Smooth muscle cell of the brain vasculature (primary cell): ENCODE measurements around the gene DDX1.

Experiments
- DNase-seq: peaks from one replicate; pipeline ENCODE4 v3.0.0-alpha.2; 2012; ENCODE audit warnings: low read depth, low spot score

Gene DDX1

DNA sequence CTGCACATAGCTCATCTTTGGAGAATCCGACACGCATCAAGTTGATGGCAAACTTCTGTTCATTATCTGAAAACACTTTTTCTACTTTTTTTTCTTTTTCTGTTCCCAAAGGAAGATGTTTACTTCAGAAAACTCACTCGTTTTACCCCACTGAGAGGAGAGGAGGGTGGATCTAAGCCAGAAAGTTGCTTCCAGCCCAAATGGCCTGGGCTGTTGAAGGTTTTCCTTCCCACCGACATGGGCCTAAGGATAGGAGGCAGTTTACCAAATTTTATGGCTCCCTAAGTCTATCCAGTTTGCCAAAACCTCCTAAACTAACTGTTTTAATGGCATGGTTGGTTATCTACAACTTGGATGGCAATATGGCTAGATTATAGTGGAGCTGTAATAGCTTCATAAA is 70.4 kb downstream of the DDX1 start:
- DNase-seq, result no peak

DNA sequence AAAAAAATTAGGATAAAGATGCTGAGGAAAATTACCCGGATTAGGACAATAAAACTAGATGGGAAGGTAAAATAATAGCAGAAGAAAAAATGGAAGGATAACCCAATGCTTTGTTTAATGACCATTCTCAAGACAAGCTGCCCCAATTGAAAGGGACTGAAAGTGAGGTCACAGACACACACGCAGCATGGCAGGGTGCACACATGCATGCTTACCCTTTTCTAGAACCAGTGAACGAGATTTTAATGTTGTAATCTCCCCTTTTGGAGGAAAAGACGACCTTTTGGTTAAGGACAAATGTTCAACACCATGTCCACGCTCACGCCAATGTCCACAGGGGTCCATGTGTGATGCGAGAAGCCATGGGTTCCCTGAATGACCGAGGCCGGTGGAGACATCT is 70.9 kb downstream of the DDX1 start:
- DNase-seq, result no peak

DNA sequence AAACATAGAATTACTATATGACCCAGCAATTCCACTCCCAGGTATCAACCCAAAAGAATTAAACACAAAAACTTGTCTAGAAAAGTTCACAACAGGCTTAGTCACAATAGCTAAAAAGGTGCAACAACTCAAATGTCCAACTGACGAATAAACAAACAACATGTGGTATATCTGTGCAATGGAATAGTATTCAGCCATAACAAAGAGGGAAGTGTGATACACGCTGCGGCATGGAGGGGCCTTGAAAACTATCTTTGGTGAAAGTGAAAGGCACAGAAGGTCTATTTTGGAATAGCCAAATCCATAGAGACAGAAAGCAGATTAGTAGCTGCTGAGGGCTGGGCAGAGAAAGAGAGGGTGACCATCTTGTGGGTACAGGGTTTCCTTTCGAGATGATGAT is 72.1 kb downstream of the DDX1 start:
- DNase-seq, result no peak

DNA sequence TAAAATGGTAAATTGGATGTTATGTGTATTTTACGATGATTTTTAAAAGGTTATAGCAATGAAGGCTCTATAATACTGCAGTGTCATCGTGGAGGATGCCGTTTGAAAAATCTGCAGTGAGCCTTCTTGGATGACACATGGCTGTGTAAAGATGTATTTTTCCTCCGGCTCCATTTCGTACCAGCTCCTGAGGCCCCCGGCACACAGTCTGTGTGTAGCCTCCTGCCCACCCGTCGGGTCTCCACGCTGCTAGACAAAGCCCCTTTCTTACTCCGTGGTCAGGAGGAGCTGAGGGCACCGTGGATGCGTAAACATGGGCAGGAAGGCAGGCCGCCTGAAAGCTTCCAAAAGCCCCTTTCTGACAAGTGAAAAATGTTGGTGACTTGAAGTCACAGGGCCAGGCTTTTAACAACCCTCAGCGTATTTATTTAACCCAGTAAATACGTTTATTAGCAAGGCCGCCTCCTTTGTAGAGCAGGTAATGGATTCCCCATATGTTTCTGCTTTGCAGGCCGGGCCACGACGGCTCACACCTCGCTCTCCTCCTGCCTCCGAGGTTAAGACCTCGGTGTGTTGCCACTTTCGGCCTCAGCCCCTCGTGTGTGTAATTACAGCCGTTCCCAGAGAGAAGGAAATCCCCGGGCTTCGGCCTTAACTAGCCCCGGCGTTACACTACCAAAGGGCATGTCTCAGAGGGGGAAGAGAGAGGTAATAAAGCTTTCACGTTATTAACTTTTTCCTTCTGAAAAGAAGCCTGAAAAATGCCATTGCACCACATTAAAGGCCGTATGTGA is 72.8 kb downstream of the DDX1 start:
- no peak for DNase-seq

DNA sequence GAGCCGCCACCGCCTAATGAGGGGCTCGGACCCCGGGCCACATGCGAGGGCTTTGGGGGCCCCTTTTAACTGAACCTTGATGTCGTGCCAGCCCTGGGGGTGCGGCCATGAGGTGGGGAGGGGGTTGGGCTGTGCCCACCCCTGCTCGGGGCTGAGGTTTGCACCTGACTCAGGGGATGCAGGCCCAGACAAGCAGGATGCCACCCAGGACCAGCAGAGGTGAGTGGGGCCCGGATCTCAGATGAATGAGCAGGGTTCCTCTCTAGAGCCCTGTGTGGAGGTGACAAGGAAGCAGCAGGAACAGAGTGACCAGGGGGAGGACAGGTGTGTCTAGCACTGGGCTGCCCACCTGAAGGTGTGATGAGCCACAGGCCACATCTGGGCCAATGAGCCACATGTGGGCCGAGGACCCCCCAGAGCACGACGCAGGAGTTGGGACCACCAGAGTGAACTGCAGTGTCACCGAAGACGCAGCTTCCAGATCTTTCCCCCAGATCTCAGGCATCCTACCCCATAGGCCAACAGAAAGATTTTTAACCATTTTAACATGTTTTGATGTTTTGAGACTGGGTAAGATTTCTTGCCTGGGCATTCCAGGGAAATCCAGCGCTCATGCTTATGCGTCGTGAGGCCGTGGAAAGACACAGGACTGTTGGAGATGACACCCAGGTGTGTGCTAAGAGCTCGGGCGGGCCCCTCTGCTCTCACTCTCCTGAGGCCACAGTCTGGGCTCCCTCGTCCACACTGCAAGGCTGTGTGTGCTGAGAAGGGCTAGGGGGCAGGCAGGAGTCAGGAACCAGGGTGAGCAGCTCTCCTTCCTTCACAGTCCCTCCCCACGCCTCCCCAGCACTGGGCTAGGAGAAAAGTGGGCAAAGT is 73.6 kb downstream of the DDX1 start:
- no peak for DNase-seq

DNA sequence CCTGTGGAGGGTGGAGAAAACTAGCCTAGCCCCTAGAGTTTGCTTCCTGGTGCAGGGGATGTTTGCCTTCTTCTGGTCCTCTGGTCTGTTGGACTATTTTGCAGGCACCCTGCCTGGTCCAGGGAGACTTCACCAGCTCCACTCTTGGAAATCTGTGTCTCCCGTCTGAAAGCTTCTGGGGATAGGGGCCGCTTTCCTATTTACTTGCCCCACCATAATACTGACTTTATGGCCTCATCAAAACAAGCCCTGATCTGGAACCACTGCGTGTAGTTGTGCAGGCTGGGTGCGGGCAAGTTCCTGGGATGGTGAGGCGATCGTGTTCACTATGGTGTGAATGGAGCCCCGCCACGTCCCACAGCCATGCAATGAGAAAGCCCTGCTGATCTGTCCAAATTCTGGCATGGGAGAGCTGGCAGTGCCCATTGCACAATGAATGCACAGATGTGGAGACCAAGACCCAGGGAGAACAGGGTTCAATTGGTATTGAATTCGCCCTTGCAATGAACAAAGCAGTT is 74.3 kb downstream of the DDX1 start:
- no peak for DNase-seq

DNA sequence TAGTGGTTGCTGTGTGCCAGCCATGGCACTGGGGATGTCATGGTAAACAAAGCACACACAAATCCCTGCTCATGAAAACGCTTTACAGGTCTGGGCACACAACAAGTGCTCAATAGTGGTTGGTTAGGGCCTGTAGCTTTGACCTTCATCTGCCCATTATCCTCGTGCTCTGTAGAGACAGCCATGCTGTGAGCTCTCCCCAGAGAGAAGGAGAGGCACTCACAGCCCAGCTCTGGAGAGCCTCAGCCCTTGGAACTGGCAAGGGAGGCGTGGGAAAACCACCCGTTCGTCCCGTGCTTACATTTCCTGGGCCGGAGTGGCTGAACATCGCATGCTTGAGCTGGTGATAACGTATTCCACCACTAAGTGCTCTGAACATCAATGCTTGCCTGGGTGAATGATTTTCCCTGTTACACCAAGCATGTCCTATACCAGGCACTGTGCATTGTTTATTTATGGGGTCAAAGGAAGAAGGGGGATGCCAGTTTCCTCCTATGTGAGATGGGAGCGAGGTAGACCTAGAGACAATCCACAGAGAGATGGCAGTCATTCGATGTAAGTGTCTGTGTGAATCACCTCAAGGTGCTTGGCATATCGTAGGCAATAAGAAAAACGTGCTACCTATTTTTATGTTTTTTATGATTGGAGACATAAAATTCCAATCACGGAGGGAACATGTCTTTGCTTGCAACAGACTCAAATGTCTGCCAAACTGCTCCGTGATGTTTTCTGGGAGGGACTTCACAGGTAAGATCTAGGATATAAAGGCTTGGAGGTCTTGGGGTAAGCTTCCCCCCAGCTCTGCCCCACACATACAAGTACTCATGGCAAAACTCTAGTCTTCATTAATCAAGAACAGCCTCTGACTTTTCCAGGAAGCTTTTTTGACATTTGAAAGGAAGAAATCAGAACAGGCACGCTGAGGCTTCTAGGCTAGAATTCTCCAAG is 75.5 kb downstream of the DDX1 start:
- DNase-seq, result no peak

DNA sequence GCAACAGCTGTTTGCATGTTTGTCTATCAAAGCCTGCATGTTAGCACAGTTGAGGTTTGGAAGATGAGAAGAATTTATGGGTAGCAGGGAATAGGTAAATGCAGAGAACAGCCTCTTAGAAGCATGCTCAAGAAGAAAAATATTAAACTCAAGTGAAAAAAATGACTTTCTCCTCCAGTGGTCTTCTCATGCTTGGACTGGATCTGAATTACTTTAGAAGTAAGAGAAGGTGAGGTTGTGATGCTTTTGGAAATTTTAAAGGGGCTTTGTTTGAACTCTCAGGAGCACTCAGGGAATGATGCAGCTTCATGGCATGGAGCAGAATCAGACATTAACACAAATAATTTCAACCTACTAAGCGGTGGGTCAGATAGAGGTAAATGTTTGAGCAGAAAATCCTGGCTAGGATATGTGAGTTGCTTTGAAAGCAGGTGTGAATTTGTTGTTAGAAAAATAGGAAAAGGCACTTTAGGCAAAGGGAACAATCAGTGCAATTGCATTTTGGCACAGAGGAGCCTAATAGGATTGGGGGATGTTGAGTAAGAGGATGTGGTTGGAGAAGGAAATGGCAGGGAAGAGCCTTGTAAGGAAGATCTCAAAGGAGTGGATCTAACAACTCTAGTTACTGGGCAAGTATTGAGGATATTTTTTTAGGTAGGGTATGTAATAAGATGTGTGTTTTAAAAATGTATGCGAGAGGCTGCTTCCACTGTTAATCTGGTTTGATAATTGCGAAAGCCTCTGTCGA is 76.3 kb downstream of the DDX1 start:
- no peak for DNase-seq

DNA sequence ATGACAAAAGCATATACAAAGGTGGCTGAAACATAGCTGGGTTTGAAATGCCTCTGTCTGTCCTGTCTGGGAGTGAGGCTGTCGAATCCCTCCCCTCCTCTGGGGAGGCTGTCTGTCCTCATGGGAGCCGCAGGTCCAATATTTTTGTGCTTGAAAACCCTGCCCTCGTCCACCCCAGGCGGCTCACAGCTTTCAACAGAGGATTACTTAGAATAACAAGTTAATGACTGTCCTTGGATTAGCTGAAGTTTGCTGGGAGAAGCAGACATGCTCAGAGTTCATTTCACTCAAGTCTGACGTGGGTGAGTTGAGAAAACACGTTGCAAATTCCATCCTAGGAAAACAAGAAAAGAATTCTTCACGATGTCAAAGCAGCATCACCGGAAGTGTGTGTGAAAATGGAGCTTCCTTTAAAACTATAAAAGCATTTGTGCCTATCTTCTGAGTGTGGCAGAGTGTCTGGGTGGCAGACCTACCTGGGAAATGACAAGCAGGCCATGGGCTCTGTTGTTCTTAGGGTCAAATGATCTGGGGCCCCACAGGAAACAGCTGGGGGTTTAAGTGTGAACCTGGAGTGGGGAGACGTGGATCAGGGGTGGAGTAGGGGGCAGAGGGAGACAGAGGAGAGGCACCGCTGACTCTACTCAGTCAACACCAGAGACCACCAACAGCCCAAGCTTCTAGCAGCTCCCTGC is 77.1 kb downstream of the DDX1 start:
- peak; percentile 10 for DNase-seq

DNA sequence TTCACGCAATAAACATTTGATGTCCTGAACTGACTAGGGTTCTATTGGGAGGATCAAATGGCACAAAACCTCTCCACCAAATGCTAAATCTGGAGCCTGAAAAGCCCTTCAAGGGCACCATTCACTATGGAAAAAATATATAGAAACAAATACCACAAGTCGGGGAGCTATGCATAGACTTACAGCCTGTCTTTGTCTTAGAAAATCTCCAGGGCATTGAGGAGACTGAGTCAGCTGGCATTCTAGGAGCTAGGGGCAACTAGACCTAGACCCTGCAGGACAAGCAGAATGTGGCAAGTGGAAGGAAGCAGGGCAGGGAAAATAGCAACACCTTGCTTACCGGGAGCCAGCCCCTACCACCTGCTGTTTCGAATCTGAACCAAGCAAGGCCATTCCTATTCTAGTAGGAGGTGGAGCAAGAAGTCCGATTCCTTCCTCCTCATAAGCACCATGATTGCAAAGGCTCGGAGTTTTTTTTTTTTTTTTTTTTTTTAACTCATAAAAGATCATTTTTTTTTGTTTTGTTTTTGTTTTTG is 77.8 kb downstream of the DDX1 start:
- DNase-seq, result no peak

DNA sequence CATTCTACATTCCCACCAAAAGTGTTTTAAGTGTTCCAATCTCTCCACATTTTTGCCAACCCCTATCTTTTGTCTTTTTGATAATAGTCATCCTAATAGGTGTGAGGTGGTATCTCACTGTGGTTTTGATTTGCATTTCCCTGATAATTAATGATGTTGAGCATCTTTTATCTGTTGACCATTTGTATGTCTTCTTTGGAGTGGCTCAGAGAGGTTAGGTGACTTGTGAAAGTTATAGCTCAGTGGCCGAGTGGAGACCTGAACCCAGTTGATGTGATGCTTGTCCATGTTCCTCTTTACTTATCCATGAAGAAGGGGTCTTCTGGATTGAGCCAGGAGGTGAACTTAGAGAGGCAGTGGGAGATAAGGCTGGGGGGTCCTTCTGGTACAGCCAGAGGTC is 78.8 kb downstream of the DDX1 start:
- DNase-seq, result no peak

DNA sequence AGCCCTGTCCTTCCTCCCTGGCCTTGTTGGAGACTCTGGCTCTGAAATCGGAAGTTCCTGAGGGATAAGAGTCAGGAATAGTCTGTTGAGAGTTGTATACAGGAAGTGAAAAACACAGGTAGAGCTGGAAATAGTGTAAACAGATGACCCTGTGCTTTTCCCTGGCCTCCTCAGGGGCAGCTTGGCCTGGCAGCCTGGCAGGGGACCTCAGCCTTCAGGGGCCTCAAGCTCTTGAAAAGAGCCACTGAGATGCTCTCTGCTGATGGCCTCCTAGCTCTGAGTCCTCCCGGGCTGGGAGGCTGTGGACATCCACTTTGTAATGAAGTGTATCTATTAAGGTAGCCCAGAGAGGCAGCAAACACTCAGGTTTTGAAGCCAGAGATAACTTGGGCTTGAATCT is 79.3 kb downstream of the DDX1 start:
- no peak for DNase-seq

DNA sequence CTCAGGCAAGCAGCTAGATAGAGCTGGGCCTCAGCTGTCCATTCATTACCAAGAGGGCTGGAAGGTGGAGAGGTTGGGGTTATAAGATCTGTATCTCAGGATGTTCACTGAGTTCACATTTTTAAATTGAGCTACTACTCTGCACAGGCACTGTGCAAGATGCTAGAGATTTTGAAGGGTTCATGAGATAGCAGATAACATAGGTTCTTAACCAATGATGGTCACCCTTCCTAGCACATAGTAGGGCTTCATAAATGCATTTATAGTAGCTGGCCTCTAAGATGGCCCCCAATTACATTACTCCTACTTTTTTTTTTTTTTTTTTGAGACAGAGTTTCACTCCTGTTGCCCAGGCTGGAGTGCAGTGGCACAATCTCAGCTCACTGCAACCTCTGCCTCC is 79.7 kb downstream of the DDX1 start:
- DNase-seq, result no peak

DNA sequence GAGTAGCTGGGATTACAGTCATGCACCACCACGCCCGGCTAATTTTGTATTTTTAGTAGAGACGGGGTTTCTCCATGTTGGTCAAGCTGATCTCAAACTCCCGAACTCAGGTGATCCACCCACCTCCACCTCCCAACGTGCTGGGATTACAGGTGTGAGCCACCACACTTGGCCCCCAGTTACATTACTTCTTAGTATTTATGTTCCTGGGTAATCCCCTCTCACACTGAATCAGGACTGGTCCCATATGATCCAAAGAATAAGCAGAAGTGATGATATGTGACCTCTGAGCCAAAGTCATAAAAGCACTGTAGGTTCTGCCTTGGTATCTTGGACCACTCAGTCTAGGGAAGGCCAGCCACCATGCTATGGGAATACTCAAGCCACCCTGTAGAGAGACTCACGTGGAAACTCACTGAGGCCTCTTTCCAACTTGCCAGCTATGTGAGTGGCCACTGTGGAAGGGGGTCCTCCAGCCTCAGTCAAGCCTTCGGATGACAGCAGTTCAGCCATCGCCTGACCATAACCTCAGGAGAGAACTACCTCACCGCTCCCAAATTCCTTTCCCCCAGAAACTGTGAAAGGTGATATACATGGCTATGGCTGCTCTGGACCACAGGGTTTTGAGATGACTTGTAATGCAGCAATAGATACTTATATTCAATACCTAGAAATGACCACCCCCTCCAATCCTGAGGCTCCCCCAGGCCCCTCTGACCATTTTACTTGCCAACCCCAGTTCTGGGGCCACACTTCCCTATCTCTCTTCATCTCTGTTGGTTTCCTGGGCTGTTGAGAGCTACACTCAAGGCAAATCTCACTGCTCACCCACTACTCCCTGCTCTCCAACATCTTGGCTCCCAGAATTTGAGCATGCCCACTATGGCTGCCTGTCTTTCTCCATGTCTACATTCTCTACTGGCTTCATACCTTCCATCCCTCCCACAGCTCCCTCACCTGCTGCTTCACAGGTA is 80.5 kb downstream of the DDX1 start:
- DNase-seq, result no peak

DNA sequence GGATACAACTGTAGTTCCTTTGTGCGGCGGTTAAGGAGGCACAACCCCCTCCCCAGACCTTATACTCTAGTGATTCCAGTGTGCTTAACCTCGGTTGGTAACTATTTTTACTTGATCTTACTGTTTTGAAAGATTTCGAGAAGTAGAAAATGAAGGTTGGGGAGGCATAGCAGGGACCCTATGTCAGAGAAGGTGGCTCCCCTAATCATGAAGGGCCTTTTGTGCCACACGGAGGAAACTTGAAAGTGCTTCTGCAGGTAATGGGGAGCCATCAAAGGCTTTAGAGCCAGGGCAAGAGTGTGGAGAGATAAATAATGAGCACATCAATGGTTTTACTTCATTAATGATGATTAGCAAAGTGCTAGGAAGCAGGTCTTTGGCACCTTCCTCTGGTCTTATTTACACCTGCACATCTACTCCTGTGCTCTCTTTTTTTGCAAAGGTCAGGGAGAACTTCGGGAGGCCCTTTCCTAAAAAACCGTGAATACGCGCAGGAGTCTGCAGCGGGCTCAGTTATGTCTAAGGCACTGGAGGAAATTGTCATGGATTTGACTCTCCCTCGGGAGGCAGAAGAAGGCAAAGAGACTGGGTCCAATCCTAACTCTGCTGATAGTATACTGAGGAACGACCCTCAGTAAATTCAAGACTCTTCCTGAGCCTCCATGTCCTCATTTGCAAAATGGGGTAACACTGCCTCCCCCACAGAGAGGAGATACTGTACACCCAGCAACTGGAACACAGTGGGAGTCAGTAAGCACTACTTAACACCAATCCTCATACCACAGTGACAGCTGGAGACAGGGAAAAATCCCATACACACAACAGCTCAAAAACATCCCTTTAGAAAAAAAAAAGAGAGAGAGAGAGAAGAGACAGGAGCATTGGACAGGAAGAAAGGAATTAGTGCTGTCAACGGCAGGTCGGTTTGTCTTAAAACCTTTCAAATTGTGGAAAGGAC is 81.6 kb downstream of the DDX1 start:
- DNase-seq, result no peak

DNA sequence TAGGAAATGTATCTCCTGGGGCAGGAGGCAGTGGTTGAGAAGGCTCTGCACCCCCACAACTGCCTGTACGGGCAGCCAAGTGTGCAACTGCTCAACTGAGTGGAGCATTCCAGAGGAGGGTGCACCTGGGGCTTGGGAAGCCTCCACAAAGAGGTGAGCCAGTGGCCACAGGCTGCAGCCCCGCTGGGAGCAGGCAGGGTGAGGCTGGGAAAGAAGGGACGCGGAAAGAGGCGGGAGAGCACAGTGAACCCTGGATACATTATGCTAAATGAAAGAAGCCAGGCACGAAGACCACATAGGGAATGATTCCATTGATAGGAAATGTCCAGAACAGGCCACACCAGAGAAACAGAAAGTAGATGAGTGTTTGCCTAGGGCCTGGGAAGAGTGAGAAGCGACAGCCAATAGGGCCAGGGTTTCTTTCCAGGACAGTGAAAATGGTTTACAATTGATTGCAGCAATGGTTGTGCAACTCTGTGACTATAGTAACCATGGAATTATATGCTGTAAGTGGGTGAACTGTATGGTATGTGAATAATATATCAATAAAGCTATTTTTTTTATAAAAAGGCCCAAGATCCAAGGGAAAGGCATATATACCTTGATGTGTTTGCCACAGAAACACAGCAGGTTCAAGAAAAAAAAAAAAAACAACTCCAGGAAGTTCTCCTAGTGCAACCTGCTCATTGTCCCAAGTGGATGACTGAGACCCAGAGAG is 82.4 kb downstream of the DDX1 start:
- DNase-seq, result no peak
